Nucleus accumbens (tissue), 56 donors: ENCODE data around the gene SERPINB1.
"Not testable (repeated sequence)": the region's sequence is repeated elsewhere in the genome, so short reads cannot be mapped to it uniquely, and the experiment has no call there.

Experiments
- DNase-seq, 56 donors: peaks; one replicate each; lab custom pipeline; 2025; lab: John Stamatoyannopoulos, UW

The SERPINB1 gene

DNA sequence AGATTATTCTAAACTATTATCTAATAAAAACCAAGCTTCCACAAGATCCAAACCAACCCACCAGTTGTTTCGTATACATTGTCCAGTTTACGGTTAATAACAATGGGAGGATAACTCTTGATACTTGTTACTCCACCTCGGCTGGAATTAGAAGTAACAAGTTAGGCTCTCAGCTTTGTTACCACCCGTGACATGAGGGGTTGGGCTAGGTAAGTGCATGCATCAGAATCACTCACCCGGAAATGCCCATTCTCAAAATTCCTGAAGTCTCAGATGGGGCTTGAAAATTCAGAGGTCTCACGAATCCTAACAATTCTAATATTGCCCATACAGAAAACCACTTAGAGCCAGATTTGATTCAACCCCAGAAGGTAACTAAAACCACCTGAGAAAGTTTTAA lies 27.0 kb upstream of the SERPINB1 start:
- DNase-seq = no peak

DNA sequence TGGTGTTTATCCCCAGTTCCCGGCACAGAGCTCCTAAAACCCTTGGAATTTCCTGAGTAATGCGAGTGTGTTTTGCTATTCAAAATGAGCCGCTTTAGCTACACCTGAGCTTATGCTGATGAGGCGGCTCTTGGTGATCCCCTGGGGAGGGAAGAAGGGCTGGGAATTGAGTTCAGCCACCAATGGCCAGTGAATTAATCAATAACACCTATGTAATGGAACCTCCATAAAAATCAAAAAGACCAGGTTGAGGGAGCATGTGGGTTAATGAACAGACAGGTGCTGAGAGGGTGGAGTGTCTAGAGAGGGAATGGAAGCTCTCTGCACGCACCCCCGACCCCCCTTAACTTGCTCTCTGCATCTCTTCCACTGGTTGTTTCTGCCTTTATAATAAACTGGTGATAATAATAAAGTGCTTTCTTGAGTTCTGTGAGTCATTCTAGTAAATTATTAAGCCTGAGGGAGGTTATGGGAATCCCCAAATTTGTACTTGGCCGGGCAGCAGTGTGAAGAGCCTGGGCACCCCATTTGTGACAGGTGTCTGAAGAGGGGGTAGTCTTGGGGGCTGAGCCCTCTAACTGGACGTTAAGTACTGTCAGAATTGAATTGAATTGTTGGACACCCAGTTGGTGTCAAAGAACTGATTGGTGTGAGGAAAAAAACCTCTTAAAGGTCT lies 24.6 kb upstream of the SERPINB1 start:
- no peak for DNase-seq

DNA sequence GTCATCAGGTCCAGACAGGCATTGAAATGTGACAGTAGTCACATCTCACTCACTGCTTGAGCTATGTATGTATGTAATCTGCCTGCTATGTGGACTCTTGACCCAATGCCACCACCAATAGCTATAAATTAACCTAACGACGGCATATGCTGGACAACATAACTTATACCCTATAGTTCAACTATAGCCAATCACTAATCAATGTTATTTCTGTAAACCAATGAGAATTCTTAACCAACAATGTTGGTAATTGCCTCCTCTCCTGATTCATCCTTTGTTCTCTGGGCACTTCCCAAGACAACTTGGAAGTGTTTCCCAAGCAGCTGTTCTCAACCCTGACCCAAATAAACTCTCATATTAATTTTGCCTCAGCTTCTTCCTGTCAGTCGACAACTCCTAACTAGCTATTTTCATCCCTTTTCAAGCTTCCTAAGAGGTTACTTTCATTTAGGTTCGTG lies 24.1 kb upstream of the SERPINB1 start:
- no peak for DNase-seq

DNA sequence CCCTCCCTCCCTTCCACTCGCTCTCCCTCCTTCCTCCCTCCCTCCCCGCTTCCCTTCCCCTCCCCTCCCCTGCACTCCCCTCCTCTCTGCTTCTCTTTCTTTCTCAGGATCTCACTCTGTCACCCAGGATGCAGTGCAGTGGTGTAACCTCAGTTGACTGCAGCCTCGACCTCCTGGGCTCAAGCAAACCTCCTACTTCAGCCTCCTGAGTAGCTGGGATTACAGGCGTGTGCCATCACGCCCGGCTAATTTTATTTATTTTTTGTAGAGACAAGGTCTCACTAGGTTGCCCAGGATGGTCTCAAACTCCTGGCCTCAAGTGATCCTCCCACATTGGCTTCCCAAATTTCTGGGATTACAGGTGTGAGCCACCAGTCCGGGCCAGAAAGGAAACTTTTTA lies 23.6 kb upstream of the SERPINB1 start:
- no peak for DNase-seq

DNA sequence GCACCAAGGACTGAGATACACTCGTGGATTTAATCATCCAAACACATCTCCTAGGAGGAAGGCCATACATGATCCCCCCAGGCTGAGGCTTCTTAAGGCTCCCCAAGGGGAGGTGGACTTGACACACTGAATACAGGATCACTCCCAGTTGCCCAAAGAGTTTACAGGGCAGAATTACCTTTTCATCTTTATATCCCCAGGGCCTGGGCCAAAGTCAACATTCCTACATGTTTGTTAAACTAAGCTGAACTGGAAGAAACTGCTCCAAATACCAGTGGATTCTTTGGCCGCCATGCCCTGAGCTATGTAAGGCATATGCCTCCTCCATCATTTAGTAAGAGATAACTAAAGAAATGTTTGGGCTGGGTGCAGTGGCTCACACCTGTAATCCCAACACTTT lies 22.2 kb upstream of the SERPINB1 start:
- DNase-seq = no peak

DNA sequence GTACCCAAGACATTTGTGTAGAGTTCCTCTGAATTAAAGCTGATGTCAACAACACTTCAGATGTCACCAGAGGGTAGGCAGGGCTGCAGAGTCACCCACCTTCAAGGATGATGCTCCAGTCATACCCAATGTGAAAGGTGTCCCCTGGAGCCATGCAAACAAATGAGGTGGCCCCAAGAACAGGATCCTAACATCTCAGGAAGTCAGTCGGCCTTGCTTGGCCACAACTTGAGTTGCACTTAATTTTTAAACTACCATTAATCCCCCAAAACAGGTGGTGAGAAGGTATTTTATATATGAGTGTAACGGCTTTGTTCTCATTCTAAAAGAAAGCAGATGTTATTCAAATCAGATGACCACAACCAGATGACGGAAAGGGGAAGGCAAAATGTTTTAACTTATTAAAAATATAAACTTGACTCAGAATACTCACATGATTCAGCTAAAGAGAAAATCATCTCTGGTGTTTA lies 21.1 kb upstream of the SERPINB1 start:
- DNase-seq = no peak

DNA sequence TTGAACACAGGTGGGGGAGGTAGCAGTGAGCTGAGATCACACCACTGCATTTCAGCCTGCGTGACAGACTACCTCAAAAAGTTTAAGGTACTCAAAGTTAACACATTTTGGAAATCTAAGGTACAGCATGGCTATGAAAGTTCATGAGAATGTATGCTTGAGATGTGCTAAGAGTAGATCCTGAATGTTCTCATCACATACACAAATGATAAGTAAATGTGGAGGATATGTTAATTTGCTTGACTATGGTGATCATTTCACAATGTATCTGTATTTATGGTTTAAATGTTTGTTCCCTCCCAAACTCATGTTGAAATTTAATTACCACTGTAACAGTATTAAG lies 20.1 kb upstream of the SERPINB1 start:
- DNase-seq = no peak

DNA sequence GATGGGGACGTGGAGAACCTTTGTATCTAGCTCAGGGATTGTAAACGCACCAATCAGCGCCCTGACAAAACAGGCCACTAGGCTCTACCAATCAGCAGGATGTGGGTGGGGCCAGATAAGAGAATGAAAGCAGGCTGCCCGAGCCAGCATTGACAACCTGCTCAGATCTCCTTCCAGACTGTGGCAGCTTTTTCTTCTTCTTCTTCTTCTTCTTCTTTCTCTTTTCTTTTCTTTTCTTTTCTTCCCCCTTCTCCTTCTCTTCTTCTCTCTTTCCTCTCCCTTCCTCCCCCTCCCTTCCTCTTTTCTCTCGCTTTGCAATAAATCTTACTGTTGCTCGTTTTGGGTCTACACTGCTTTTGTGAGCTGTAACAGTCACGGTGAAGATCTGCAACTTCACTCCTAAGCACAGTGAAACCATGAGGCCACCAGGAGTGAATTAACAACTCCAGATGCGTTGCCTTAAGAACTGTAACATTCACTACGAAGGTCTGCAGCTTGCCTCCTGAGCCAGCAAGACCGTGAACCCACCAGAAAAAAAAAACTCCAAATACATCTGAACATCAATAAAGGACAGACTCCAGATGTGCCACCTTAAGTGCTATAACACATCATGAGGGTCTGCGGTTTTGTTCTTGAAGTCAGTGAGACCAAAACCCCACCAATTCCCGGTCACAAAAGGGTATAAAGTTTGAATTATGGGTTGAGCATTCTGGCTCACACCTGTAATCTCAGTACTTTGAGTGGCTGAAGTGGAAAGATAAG lies 19.6 kb upstream of the SERPINB1 start:
- DNase-seq = no peak

DNA sequence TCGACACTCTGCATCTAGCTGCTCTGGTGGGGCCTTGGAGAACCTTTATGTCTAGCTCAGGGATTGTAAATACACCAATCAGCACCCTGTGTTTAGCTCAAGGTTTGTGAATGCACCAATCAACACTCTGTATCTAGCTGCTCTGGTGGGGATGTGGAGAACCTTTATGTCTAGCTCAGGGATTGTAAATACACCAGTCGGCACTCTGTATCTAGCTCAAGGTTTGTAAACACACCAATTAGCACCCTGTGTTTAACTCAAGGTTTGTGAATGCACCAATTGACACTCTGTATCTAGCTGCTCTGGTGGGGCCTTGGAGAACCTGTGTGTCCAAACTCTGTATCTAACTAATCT lies 19.0 kb upstream of the SERPINB1 start:
- DNase-seq = not testable (repeated sequence)

DNA sequence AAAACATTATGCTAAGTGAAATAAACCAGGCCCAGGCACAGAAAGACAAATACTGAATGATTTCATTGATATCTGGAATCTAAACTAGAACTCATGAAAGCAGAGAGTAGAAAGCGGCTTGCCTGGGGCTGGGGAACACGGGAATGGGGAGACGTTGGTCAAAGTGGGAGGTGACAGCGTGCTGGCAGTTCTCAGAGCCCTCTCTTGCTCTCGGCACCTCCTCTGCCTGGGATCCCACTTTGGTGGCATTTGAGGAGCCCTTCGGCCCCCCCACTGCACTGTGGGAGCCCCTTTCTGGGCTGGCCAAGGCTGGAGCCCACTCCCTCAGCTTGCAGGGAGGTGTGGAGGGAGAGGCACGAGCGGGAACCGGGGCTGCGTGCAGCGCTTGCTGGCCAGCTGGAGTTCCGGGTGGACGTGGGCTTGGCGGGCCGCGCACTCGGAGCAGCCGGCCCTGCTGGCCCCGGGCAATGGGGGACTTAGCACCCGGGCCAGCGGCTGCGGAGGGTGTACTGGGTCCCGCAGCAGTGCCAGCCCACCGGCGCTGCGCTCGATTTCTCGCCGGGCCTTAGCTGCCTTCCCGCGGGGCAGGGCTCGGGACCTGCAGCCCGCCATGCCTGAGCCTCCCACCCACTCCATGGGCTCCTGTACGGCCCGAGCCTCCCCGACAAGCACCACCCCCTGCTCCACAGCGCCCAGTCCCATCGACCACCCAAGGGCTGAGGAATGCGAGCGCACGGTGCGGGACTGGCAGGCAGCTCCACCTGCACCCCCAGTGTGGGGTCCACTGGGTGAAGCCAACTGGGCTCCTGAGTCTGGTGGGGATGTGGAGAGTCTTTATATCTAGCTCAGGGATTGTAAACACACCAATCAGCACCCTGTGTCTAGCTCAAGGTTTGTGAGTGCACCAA lies 18.4 kb upstream of the SERPINB1 start:
- not testable (repeated sequence) for DNase-seq

DNA sequence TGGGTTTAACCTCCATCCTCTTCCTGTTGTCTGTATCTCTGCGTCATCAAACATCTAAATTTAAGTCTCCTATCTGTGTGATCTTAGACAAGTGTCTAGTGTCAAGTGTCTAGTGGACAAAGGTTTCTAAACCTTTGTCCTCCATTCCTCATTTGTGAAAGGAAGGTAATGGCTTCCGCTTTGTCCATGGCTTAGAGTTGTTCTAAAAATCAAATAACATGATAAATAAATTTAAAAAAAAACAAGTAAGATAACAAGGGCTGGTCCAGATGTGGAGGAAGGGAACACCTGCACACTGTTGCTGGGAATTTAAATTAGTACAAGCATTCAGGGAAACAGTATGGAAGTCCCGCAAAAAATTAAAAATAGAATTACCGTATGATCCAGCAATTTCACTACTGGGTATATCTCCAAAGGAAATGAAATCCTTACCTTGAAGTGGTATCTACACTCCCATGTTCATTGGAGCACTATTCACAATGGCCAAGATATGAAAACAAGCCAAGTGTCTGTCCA lies 17.6 kb upstream of the SERPINB1 start:
- DNase-seq = no peak

DNA sequence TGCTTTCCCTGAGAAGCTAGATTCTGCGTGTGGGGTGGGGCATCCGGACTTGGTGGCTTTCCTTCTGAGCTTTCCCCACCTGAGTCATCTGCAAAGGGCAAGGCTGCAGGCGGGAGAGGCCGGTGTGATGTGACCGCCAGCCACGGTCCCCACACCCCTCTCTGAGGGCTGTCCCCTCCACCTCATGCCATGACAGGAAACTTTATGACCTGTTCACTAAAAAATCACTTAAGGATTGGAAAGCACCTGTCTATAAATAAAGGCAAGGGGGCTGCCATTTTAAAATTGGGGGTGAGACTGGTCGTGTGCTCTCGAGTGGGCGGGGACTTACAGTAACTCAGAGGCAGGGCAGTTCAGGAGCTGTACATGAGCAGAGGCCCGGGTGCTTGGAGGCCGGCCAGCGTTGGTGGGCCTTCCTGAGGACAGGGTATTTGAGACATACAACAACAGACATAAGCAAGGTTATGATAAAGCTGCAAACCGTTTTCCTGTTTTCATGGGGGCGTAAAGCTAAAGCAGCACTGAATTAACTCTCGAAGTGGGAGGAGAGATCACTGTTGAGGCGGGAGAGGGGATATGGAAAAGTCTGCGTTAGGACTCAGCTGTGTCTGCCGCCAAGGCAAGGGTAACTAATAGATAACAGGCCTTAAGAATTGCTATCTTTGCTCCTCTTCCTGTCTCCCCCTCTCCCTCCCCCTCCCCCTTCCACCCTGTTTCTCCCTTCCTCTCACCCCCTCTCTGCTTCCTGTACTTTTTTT lies 16.1 kb upstream of the SERPINB1 start:
- peak in 4 of 56 donors; percentile 6 to 26 (median 20) for DNase-seq

DNA sequence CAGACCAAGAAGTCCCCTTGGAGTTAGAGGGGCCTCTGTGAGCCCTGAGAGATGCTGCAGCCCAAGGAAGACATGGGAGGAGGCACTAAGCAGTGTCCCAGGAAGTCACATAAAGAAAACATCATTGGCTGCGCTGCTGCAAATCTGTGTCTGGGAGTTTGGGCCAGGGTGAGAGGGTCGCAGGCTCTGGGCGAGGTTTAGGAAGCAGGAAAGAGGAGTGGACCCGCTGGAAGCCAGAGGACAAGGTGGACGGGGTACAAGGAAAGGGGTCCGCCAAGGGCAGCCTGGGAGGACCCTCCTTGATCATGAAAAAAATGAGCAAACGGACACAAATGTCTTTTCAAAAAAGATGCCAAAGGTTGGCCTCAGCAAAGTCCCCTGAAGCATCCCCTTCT lies 15.5 kb upstream of the SERPINB1 start:
- DNase-seq = no peak

DNA sequence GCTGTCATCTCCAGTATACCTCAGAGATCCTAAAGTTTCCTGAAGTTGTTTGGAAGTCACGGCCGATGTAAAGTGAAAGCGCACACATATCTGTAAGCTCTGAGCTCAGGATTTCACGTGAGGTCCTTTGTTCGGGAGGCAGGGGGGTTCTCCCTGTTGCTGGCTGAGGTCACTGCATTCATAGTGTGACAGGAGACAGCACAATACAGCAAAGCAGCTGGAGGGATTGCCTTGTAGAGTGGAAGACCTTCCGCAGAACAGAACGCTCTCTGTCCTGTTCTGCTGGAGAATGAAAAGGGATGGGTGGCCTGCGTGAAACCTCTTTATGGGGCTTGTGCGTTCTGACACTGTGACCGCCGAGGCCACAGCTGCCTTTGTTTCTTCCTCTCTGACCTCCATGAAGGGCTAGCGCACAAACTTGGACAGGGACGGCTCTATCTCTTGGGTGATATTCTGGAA lies 13.4 kb upstream of the SERPINB1 start:
- peak in 13 of 56 donors; percentile 16 to 76 (median 27) for DNase-seq

DNA sequence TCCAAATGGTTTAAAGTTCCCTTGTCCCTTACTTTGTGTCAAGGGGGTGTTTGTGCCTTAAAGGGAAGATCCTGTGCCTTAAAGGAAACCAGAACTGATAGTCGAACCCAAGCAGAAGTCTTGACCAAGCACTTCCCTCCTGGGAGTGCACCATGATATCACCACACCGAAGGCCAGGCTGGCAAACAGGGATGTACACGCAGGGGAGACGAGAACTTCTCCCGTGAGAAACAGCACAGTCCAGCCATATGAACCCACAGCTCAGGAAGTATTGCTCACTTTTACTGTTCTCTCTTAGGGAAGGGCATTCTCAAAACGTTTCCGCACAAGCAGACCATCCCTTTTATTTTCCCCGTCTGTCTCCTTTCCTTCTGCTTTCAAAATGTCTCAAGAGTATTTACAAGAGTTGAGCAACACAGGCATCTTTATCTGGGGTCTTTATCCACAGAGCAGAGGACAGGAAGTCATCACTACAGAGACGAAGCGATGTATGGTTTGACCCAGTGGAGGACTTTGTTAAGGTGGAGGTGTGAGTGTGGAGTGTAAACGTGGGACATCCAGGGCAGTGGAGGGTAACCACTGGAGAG lies 12.8 kb upstream of the SERPINB1 start:
- peak in 15 of 56 donors; percentile 10 to 43 (median 21) for DNase-seq

DNA sequence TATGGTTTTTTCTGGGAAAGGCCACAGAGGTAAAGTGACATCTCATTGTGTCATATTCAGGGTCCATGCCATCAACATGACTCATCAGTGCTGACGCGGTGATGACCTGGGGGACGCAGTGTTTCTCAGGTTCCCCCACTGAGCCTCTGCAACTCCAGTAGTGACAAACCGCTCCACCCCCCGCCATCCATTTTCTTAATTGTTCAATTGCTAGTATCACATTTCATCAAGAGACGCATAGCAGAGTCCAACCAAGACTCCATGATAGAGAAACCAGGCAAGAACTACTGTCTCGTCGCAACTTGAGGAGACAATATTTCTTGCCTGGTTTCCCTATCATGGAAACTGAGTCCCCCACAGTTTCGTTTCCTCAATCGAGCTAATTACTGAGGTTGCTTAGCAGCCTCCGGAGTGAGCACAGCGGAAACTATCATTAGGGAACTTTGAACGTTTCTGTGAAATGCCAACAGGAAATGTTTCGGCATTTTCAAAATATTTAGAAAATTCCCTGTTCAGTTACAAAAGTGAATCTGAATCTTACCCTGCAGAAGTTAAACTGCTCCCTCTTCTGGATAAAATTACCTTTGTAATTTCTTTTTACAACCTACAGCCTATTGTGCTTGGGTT lies 12.2 kb upstream of the SERPINB1 start:
- peak in 1 of 56 donors; percentile 24 for DNase-seq

DNA sequence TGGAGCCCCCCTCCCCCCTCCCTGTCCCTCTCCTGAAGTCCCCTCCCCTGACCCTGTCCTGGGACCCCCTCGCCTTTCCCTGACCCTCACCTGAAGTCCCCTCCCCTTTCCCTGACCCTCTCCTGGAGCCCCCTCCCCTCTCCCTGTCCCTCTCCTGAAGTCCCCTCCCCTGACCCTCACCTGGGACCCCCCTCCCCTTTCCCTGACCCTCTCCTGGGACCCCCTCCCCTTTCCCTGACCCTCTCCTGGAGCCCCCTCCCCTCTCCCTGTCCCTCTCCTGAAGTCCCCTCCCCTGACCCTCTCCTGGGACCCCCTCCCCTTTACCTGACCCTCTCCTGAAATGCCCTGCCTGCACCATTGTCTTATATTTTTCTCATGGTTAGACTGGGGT lies 11.7 kb upstream of the SERPINB1 start:
- not testable (repeated sequence) for DNase-seq

DNA sequence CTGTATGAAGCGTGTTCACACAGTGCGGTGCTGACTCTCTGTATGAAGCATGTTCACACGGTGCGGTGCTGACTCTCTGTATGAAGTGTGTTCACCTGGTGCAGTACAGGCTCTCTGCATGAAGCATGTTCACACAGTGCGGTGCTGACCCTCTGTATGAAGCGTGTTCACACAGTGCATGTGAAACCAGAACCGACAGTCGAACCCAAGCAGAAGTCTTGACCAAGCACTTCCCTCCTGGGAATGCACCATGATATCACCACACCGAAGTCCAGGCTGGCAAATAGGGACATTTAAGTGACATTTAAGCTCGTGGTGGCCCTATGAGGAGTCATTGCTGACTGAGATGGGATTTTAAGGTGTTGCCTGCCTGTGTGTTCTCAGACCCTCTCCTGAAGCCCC lies 11.3 kb upstream of the SERPINB1 start:
- no peak for DNase-seq

DNA sequence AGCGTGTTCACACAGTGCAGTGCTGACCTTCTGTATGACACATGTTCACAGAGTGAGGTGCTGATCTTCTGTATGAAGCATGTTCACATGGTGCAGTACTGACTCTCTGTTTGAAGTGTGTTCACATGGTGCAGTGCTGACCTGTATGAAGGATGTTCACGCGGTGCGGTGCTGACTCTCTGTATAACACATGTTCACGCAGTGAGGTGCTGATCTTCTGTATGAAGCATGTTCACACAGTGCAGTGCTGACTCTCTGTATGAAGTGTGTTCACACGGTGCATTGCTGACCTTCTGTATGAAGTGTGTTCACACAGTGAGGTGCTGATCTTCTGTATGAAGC lies 10.8 kb upstream of the SERPINB1 start:
- no peak for DNase-seq
